ENCODE data around the gene TSPAN3.

The TSPAN3 gene

GRCh38 chr15:77027111-77027696 is 43.7 kb downstream of the TSPAN3 start:
- Histone ChIP-seq H3K4me3 (ENCODE audit: low read length in 2 of 2) (no peak overlapping the region), H3K27ac (ENCODE audit: low read length) (no peak overlapping the region), H3K36me3 (ENCODE audit: control insufficient read depth in 2 of 2, insufficient read depth in 2 of 2, low read length in 2 of 2) (no peaks in the 10 kb centered on the region), H3K9me3 (ENCODE audit: control insufficient read depth in 2 of 2, low read length in 2 of 2) (no peaks in the 10 kb centered on the region), H3K4me1 (ENCODE audit: control insufficient read depth, insufficient read depth, low read length) (peaks cover 13% of the 10 kb centered on the region), H3K9ac (ENCODE audit: low read length in 2 of 2) (no peak overlapping the region), H3K27me3 (ENCODE audit: control insufficient read depth in 1 of 2, insufficient read depth in 2 of 2, low read length in 2 of 2) (peaks cover 3 to 8% of the 10 kb centered on the region in 2 donors)

- Histone ChIP-seq H3K4me3 (ENCODE audit: low read length in 2 of 2) (no peak overlapping the region), H3K9ac (ENCODE audit: low read length in 2 of 2) (no peak overlapping the region), H3K27ac (ENCODE audit: low read length) (no peak overlapping the region), H3K36me3 (ENCODE audit: control insufficient read depth in 2 of 2, insufficient read depth in 2 of 2, low read length in 2 of 2) (no peaks in the 10 kb centered on the region), H3K9me3 (ENCODE audit: control insufficient read depth in 2 of 2, low read length in 2 of 2) (no peaks in the 10 kb centered on the region), H3K4me1 (ENCODE audit: control insufficient read depth, insufficient read depth, low read length) (peaks cover 13% of the 10 kb centered on the region), H3K27me3 (ENCODE audit: control insufficient read depth in 1 of 2, insufficient read depth in 2 of 2, low read length in 2 of 2) (peaks cover 3 to 8% of the 10 kb centered on the region in 2 donors)
Observed at GRCh38 chr15:77026501-77027110, 44.3 kb downstream of the TSPAN3 start.

GRCh38 chr15:77025941-77026411 is 44.9 kb downstream of the TSPAN3 start:
- H3K4me3 ChIP-seq (ENCODE audit: low read length in 2 of 2) = no peak overlapping the region
- H3K27me3 ChIP-seq (ENCODE audit: control insufficient read depth in 1 of 2, insufficient read depth in 2 of 2, low read length in 2 of 2) = peaks cover 3 to 8% of the 10 kb centered on the region in 2 donors
- peaks cover 12% of the 10 kb centered on the region for H3K4me1 ChIP-seq (ENCODE audit: control insufficient read depth, insufficient read depth, low read length)
- no peaks in the 10 kb centered on the region for H3K36me3 ChIP-seq (ENCODE audit: control insufficient read depth in 2 of 2, insufficient read depth in 2 of 2, low read length in 2 of 2)
- no peak overlapping the region for H3K9ac ChIP-seq (ENCODE audit: low read length in 2 of 2)
- no peaks in the 10 kb centered on the region for H3K9me3 ChIP-seq (ENCODE audit: control insufficient read depth in 2 of 2, low read length in 2 of 2)
- H3K27ac ChIP-seq (ENCODE audit: low read length) = no peak overlapping the region

- H3K27ac ChIP-seq (ENCODE audit: low read length) = no peak overlapping the region
- no peak overlapping the region for H3K4me3 ChIP-seq (ENCODE audit: low read length in 2 of 2)
- peaks cover 3 to 8% of the 10 kb centered on the region in 2 donors for H3K27me3 ChIP-seq (ENCODE audit: control insufficient read depth in 1 of 2, insufficient read depth in 2 of 2, low read length in 2 of 2)
- no peaks in the 10 kb centered on the region for H3K9me3 ChIP-seq (ENCODE audit: control insufficient read depth in 2 of 2, low read length in 2 of 2)
- peaks cover 11% of the 10 kb centered on the region for H3K4me1 ChIP-seq (ENCODE audit: control insufficient read depth, insufficient read depth, low read length)
- no peaks in the 10 kb centered on the region for H3K36me3 ChIP-seq (ENCODE audit: control insufficient read depth in 2 of 2, insufficient read depth in 2 of 2, low read length in 2 of 2)
- H3K9ac ChIP-seq (ENCODE audit: low read length in 2 of 2) = no peak overlapping the region
Observed at GRCh38 chr15:77025083-77025901, 45.6 kb downstream of the TSPAN3 start.

GRCh38 chr15:77024273-77025082 is 46.4 kb downstream of the TSPAN3 start:
- H3K9me3 ChIP-seq (ENCODE audit: control insufficient read depth in 2 of 2, low read length in 2 of 2) = no peaks in the 10 kb centered on the region
- H3K36me3 ChIP-seq (ENCODE audit: control insufficient read depth in 2 of 2, insufficient read depth in 2 of 2, low read length in 2 of 2) = no peaks in the 10 kb centered on the region
- peaks cover 11% of the 10 kb centered on the region for H3K4me1 ChIP-seq (ENCODE audit: control insufficient read depth, insufficient read depth, low read length)
- no peak overlapping the region for H3K9ac ChIP-seq (ENCODE audit: low read length in 2 of 2)
- peaks cover 3 to 8% of the 10 kb centered on the region in 2 donors for H3K27me3 ChIP-seq (ENCODE audit: control insufficient read depth in 1 of 2, insufficient read depth in 2 of 2, low read length in 2 of 2)
- H3K27ac ChIP-seq (ENCODE audit: low read length) = no peak overlapping the region
- no peak overlapping the region for H3K4me3 ChIP-seq (ENCODE audit: low read length in 2 of 2)

GRCh38 chr15:77023576-77024272 is 47.2 kb downstream of the TSPAN3 start:
- Histone ChIP-seq H3K27ac (ENCODE audit: low read length) (no peak overlapping the region), H3K4me3 (ENCODE audit: low read length in 2 of 2) (no peak overlapping the region), H3K27me3 (ENCODE audit: control insufficient read depth in 1 of 2, insufficient read depth in 2 of 2, low read length in 2 of 2) (peaks cover 3% of the 10 kb centered on the region in 2 donors), H3K4me1 (ENCODE audit: control insufficient read depth, insufficient read depth, low read length) (peaks cover 9% of the 10 kb centered on the region), H3K9ac (ENCODE audit: low read length in 2 of 2) (no peak overlapping the region), H3K9me3 (ENCODE audit: control insufficient read depth in 2 of 2, low read length in 2 of 2) (no peaks in the 10 kb centered on the region), H3K36me3 (ENCODE audit: control insufficient read depth in 2 of 2, insufficient read depth in 2 of 2, low read length in 2 of 2) (no peaks in the 10 kb centered on the region)

- H3K27ac ChIP-seq (ENCODE audit: low read length) = no peak overlapping the region
- peaks cover 1% of the 10 kb centered on the region for H3K4me1 ChIP-seq (ENCODE audit: control insufficient read depth, insufficient read depth, low read length)
Observed at GRCh38 chr15:77022646-77023575, 48.0 kb downstream of the TSPAN3 start.

GRCh38 chr15:77021803-77022381 is 49.0 kb downstream of the TSPAN3 start:
- no peaks in the 10 kb centered on the region for H3K36me3 ChIP-seq (ENCODE audit: control insufficient read depth in 2 of 2, insufficient read depth in 2 of 2, low read length in 2 of 2)
- H3K27ac ChIP-seq (ENCODE audit: low read length) = no peak overlapping the region
- H3K27me3 ChIP-seq (ENCODE audit: control insufficient read depth in 1 of 2, insufficient read depth in 2 of 2, low read length in 2 of 2) = no peaks in the 10 kb centered on the region
- H3K4me1 ChIP-seq (ENCODE audit: control insufficient read depth, insufficient read depth, low read length) = no peaks in the 10 kb centered on the region
- no peak overlapping the region for H3K9ac ChIP-seq (ENCODE audit: low read length in 2 of 2)
- no peaks in the 10 kb centered on the region for H3K9me3 ChIP-seq (ENCODE audit: control insufficient read depth in 2 of 2, low read length in 2 of 2)
- H3K4me3 ChIP-seq (ENCODE audit: low read length in 2 of 2) = no peak overlapping the region

More at GRCh38 chr15:77022646-77023575, 48.0 kb downstream of the TSPAN3 start:
- Histone ChIP-seq H3K36me3 (ENCODE audit: control insufficient read depth in 2 of 2, insufficient read depth in 2 of 2, low read length in 2 of 2) (no peaks in the 10 kb centered on the region), H3K27me3 (ENCODE audit: control insufficient read depth in 1 of 2, insufficient read depth in 2 of 2, low read length in 2 of 2) (peaks cover 0 to 2% of the 10 kb centered on the region in 2 donors), H3K9ac (ENCODE audit: low read length in 2 of 2) (no peak overlapping the region), H3K4me3 (ENCODE audit: low read length in 2 of 2) (no peak overlapping the region), H3K9me3 (ENCODE audit: control insufficient read depth in 2 of 2, low read length in 2 of 2) (no peaks in the 10 kb centered on the region)

GRCh38 chr15:77021088-77021481 is 49.8 kb downstream of the TSPAN3 start:
- no peaks in the 10 kb centered on the region for H3K36me3 ChIP-seq (ENCODE audit: control insufficient read depth in 2 of 2, insufficient read depth in 2 of 2, low read length in 2 of 2)
- no peak overlapping the region for H3K27ac ChIP-seq (ENCODE audit: low read length)
- no peaks in the 10 kb centered on the region for H3K4me1 ChIP-seq (ENCODE audit: control insufficient read depth, insufficient read depth, low read length)
- no peak overlapping the region for H3K9ac ChIP-seq (ENCODE audit: low read length in 2 of 2)
- H3K27me3 ChIP-seq (ENCODE audit: control insufficient read depth in 1 of 2, insufficient read depth in 2 of 2, low read length in 2 of 2) = no peaks in the 10 kb centered on the region
- no peak overlapping the region for H3K4me3 ChIP-seq (ENCODE audit: low read length in 2 of 2)
- no peaks in the 10 kb centered on the region for H3K9me3 ChIP-seq (ENCODE audit: control insufficient read depth in 2 of 2, low read length in 2 of 2)
